HepG2 (cell line): ENCODE measurements around the gene DOK5.

ENCODE experiments used
- BCL6 ChIP-seq: IDR thresholded peaks from 2 replicates; pipeline ENCODE4 v1.6.1; 2016; ENCODE audit warnings: missing genetic modification reagents, missing compliant biosample characterization
- CTCF ChIP-seq: sonication (generic); formaldehyde crosslinking; IDR thresholded peaks from 2 replicates; pipeline ENCODE4 v1.5.0; 2020; ENCODE audit warnings: mild to moderate bottlenecking, missing genetic modification reagents, moderate library complexity
- EP300 ChIP-seq, 3 experiments: sonication (generic) in 1 of 3; formaldehyde crosslinking in 1 of 3; IDR thresholded peaks; 2 replicates each; pipeline versions ENCODE4 v1.5.1 to v1.6.1; 2011 to 2020; ENCODE audit warnings: low read depth in 2 of 3, low read length in 2 of 3, borderline replicate concordance in 1 of 3, improper control_type of control experiment in 1 of 3, mild to moderate bottlenecking in 1 of 3, missing genetic modification reagents in 1 of 3, moderate library complexity in 1 of 3
- NR1H2 ChIP-seq: sonication (generic); formaldehyde crosslinking; IDR thresholded peaks from 2 replicates; pipeline ENCODE4 v1.8.1; 2022; ENCODE audit warnings: low read depth, missing genetic modification reagents, borderline replicate concordance
- TF ChIP-seq, protein P1 (sequence below): IDR thresholded peaks from 2 replicates; pipeline ENCODE4 v1.6.1; 2016

DNA sequence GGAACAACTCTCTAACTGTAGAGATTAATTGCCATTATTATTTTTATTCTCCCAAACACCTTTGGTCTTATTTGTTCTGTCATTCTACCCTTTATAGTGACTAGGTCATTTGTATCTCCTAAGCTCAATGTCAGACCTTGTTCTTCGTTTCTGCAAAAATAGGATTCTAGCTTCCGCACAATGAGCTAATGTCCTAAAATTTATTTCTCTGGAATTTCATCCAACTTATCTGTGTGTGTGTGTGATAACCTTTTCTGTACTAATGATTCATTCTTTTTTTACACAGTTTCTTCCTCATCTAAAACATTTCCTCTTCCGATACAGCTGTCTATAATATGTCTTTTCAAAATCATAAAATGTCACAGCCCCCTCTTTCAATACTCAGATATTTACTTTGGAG is 84.5 kb downstream of the DOK5 start:
- TF ChIP-seq BCL6 (CRISPR knock-in tag): no peak
- no peak for TF ChIP-seq EP300 (IDR thresholded peaks at IDR 0.05; ENCODE audit: low read depth in 2 of 2, low read length in 2 of 2)
- no peak for TF ChIP-seq EP300 (CRISPR knock-in tag; IDR thresholded peaks at IDR 0.05; ENCODE audit: borderline replicate concordance)
- TF ChIP-seq CTCF (CRISPR knock-in tag): no peak
- TF ChIP-seq, protein P1, sequence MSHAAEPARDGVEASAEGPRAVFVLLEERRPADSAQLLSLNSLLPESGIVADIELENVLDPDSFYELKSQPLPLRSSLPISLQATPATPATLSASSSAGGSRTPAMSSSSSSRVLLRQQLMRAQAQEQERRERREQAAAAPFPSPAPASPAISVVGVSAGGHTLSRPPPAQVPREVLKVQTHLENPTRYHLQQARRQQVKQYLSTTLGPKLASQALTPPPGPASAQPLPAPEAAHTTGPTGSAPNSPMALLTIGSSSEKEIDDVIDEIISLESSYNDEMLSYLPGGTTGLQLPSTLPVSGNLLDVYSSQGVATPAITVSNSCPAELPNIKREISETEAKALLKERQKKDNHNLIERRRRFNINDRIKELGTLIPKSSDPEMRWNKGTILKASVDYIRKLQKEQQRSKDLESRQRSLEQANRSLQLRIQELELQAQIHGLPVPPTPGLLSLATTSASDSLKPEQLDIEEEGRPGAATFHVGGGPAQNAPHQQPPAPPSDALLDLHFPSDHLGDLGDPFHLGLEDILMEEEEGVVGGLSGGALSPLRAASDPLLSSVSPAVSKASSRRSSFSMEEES: no peak
- TF ChIP-seq NR1H2 (CRISPR knock-in tag): no peak
